ACHN (cell line): Measurements from ENCODE around the gene FAU.
A peak's percentile ranks its signal among the peaks of the same experiment; 100 is the strongest.

Experiments used
- DNase-seq: peaks from one replicate; pipeline ENCODE4 v3.0.0-alpha.2; 2015
- in situ Hi-C: cut with HindIII; loops from 2 replicates; pipeline ENCODE4 v1.10.0; 2017; ENCODE audit warnings: low sequenced_read_pairs, low pct_ligation_motif_present, low pct_unique_long_range_greater_than_20kb

Gene FAU

DNA sequence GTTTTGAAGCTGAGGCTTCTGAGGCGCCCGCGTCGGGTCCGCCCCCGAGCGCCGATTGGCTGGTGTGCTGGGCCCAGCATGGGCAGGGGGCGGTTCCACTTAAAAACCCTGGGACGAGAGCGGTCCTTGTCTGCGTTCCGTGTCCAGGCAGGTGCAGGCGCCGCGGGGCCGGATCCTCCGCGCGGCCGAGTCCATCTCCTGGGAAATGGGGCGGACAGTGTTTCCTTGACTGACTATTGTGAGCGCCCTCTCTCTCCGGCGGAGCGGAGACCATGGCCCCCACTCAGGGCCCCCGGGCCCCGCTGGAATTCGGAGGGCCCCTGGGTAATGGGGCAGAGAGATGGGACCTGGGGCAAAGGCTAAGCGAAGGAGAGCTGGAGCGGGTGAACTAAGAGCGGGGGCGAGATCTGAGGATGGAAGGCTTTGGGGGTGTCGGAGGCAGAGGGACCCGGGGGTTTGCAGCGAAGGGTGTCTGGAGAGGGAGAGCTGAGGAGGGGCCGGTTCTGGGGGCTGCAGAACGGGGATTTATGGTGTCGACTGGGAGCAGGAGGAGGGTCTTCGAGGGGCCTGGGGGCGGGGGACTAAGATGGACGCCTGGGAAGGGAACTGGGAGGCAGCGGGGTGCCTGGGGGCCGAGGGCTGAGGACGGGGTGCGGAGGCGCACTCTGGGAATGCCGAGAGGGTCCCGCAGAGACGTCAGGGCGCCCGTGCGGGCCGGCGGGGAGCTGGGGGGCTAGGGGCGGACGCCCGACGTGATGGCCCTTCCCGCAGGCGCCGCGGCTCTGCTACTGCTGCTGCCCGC, 10.0 kb downstream of the FAU start, which contains the start of gene TM7SF2:
Gene TM7SF2 (plus strand): TSS at position 129 of the 802 bp plus-strand sequence. CDS start 144 bp downstream, at position 273.
- peak; percentile 94 for DNase-seq
- in situ Hi-C loops, result no loop called here

DNA sequence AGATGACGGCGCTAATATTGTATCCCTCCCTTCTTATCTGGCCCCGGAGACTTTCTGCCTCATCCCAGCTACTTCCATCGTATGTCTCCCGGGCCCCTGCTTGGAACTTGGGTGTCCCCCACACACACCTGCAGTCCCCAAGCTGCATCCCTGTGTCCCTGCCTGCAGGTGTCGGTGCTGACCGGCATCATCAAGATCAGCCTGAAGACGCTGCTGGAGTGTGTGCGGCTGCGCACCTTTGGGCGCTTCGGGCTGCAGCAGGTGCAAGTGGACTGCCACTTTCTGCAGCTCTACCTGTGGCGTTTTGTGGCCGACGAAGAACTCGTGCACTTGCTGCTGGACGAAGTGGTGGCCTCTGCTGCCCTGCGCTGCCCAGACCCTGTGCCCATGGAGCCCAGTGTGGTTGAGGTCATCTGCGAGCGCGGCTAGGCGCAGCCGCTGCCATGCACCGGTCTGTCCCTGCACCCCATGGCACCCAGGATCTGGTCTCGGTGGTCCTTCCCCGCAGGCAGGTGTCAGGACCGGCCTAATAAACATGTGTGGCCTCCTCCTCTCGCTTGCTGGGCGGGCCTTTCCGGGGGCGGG, 10.7 kb downstream of the FAU start:
- in situ Hi-C loops, result no loop called here
- no peak for DNase-seq

DNA sequence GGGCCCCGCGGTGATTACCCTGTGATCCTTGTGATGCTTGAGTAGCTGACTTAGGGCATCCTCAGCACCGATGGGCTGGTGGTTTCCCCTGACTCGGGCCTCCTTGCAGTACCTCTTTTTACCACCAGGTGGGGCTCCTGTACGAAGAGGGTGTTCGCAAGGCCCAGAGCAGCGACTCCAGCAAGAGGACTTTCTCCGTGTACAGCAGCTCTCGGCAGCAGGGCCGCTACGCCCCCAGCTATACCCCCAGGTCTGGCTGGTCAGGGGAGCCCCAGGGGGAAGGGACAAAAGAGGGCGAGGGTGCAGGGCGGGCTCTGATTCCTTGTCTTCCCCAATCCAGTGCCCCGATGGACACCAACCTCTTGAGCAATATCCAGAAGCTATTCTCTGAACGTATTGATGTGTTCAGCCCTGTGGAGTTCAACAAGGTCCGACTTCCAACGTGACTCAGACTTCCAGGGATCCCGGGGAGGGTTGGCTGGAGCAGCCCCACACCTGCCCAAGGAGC, 11.5 kb downstream of the FAU start:
- in situ Hi-C loops, result no loop called here
- peak; percentile 76 for DNase-seq

DNA sequence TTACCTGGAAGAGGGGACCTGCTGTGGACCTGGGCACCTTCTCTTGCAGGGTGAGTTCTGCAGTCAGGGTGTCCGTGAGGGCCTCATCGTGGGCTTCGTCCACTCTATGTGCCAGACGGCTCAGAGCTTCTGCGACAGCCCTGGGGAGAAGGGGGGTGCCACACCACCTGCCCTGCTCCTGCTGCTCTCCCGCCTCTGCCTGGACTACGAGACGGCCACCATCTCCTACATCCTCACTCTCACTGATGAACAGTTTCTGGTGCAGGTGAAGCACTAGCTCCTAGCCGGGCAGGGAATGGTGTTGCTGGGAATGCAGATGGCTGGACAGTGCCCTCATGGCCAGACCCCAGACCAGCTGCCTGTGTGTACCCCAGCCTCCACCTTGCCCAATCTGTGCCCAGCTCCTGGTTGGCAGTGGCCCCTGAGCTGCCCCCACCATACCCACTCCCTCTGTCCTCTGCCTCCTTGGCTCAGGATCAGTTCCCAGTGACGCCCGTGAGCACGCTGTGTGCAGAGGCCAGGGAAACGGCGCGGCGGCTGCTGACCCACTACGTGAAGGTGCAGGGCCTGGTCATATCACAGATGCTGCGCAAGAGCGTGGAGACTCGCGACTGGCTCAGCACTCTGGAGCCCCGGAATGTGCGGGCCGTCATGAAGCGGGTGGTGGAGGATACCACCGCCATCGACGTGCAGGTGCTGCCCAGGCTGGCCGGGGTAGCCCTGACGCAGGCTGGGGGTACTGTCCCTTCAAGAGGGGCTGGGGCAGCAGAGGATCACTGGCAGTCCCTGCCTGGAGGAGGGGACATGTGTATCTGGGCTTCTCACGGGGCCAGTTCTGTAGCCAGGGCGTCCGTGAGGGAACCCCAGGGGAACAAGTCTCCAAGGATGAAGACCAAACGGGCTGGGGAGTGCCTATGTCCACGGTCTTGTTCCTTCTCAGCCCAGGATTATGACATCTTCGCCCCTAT, 12.4 kb downstream of the FAU start:
- no peak for DNase-seq
- in situ Hi-C loops, result no loop called here

GRCh38 chr11:65108469-65109123, 13.3 kb downstream of the FAU start:
- in situ Hi-C loops, result no loop called here
- no peak for DNase-seq

DNA sequence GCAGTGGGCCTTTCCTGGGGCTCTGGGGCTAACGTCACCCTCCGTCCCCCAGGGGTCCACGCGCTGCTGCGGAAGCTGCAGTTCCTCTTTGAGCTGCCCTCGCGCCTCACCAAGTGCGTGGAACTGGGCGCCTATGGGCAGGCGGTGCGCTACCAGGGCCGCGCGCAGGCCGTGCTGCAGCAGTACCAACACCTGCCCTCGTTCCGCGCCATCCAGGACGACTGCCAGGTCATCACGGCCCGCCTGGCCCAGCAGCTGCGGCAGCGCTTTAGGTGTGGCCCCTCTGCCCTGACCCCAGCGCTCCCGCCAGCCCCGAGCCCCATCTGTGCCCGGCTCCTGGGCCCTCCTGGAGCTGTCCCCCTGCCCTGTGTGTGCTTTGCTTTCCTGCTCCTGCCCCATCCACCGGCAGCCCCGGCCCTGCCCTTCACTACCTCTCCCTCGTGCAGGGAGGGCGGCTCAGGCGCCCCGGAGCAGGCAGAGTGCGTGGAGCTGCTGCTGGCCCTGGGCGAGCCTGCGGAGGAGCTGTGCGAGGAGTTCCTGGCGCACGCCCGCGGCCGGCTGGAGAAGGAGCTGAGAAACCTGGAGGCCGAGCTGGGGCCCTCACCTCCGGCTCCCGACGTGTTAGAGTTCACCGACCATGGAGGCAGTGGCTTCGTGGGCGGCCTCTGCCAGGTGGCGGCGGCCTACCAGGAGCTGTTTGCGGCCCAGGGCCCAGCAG, 14.0 kb downstream of the FAU start:
- in situ Hi-C loops, result no loop called here
- DNase-seq, result no peak

DNA sequence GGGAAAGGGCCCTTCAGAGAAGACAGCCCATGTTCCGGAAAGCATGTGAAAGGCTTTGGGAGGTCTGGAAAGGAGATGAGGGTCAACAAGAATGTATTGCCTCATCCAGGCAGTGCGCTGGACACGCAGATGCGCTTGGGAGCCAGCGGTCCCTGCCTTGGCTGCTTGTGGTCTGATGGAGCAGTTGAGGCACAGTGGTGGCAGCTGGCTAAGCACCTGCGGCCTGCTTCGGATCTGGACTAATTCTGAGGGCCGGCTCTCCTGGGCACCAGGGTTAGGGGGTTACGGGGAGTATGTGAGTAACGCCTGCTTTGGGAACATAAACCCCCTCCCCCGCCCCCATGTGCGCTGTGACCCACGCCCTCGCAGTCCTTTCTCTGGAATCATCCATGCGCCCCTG, 14.9 kb downstream of the FAU start:
- in situ Hi-C loops, result no loop called here

GRCh38 chr11:65104628-65105027, 17.3 kb downstream of the FAU start:
- DNase-seq, result no peak
- in situ Hi-C loops, result no loop called here

More for the DNA sequence above, 14.9 kb downstream of the FAU start:
- no peak for DNase-seq

- in situ Hi-C loops, result no loop called here
- DNase-seq, result no peak
Measured at GRCh38 chr11:65103476-65103875, 18.5 kb downstream of the FAU start.

- DNase-seq, result no peak
- in situ Hi-C loops, result no loop called here
Measured at GRCh38 chr11:65102142-65103095, 19.5 kb downstream of the FAU start.

DNA sequence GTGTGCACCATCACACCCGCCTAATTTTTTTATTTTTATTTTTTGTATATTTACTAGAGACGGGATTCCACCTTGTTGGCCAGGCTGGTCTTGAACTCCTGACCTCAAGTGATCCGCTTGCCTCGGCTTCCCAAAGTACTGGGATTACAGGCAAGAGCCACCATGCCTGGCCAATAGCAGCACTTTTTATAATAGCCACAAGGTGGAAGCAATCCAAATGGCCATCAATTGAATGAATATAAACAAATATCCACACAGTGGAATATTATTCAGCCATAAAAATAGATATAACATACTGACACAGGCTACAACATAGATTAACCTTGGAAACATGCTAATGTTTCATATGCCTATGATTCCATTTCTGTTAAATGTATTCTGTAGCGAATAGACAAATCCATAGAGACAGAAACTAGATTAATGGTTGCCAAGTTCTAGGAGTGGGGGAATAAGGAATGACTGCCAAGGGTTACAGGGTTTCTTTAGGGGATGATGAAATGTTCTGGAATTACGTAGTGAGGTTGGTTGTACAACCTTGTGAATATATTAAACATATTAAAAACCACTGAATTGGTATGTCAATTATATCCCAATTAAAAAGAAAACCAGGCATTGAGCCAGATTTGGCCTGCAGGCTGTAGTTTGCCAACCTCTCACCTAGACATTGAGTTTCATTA, 21.1 kb downstream of the FAU start:
- DNase-seq, result no peak
- in situ Hi-C loops, result no loop called here

GRCh38 chr11:65096926-65097325, 25.0 kb downstream of the FAU start:
- in situ Hi-C loops, result no loop called here
- no peak for DNase-seq

DNA sequence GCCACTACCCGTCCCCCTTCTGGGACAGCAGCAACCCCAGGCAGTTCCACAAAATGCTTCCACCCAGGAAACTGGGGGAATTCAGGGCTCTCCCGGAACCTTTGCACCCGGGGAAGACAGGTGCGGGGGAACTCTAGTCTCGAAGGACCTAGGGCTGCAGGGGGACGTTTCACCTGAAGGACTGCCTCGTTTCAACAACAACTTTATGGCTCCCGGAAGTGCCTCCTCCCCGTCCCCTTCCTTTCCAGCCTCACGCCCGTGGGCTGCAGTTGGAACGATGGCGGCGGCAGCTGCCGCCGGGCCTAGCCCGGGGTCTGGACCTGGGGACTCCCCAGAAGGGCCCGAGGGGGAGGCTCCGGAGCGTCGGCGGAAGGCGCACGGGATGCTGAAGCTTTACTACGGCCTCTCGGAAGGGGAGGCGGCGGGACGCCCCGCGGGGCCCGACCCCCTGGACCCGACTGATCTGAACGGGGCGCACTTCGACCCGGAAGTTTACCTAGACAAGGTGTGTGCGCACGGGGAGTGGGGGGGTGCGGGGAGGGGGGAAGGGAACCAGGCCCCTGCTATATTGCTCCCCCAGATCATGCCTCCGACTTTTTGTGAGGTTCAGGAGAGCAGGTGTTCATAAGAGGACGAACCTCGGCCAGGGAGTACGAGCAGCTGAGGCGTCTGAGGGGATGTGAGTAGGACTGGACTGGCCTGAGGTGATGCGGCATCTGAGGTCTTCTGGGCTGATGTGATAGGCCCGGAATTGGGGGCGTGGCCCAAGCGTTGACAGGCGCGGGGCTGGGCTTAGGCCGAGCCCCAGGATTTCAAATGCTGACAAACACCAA, 25.7 kb downstream of the FAU start, which contains the start of gene VPS51:
Gene VPS51 (plus strand): TSS at position 241 of the 833 bp plus-strand sequence. CDS start 37 bp downstream, at position 278.
- in situ Hi-C loops, result no loop called here
- DNase-seq, result peak; percentile 81

- in situ Hi-C loops, result no loop called here
- no peak for DNase-seq
Measured at GRCh38 chr11:65095427-65095826, 26.5 kb downstream of the FAU start.

DNA sequence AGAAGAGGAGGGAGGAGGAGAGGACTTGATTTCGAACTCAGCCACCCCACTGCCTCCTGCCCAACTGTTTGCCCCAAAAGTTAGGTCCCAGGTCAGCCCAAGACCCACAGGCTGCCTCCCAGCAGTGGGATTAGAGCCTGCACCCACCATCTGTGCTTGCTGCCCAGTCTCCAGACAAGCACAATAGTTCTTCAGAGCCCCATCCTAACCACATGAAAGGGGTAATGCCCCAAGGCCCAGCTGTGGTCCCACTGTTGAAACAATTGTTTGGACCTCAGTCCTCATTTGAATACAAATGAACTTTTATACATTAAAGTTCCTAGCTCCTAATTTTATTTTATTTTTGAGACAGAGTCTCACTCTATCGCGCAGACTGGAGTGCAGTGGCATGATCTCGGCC, 31.3 kb downstream of the FAU start:
- DNase-seq, result no peak
- in situ Hi-C loops, result no loop called here
